Immature natural killer cell (primary cell): ENCODE measurements around the gene MRPS16. TPM values are rescaled to one million over a fixed set of nuclear protein-coding genes. Genes with fewer than 3 reads are reported as not detected.
"Not testable (repeated sequence)": the region's sequence is repeated elsewhere in the genome, so short reads cannot be mapped to it uniquely, and the experiment has no call there.

Experiments used
- DNase-seq, 3 donors: peaks; one replicate each; pipeline ENCODE4 v3.0.0; 2022; ENCODE audit warnings: mixed read lengths in 1 of 3
- H3K27ac Mint-ChIP-seq, 6 donors: one replicate each; pipeline ENCODE4 v1.8.0; 2020; ENCODE audit warnings: mixed read lengths in 6 of 6, mild to moderate bottlenecking in 5 of 6, inconsistent platforms in 4 of 6, moderate library complexity in 3 of 6
- H3K27me3 Mint-ChIP-seq, 3 donors: one replicate each; pipeline ENCODE4 v1.8.0; 2020 to 2021; ENCODE audit warnings: low read depth in 3 of 3, mild to moderate bottlenecking in 3 of 3, mixed read lengths in 3 of 3, moderate library complexity in 3 of 3, inconsistent platforms in 1 of 3
- H3K36me3 Mint-ChIP-seq, 3 donors: one replicate each; pipeline ENCODE4 v1.8.0; 2020; ENCODE audit warnings: mixed read lengths in 3 of 3, inconsistent platforms in 2 of 3, mild to moderate bottlenecking in 2 of 3
- H3K4me1 Mint-ChIP-seq, 2 donors: one replicate each; pipeline ENCODE4 v1.8.0; 2020; ENCODE audit warnings: inconsistent platforms in 2 of 2, mild to moderate bottlenecking in 2 of 2, mixed read lengths in 2 of 2, moderate library complexity in 1 of 2
- H3K4me3 Mint-ChIP-seq, 5 donors: one replicate each; pipeline ENCODE4 v1.8.0; 2020; ENCODE audit warnings: mild to moderate bottlenecking in 5 of 5, mixed read lengths in 5 of 5, inconsistent platforms in 3 of 5, moderate library complexity in 3 of 5
- H3K9me3 Mint-ChIP-seq, 6 donors: one replicate each; pipeline ENCODE4 v1.8.0; 2020; ENCODE audit warnings: mild to moderate bottlenecking in 6 of 6, mixed read lengths in 6 of 6, inconsistent platforms in 4 of 6, moderate library complexity in 3 of 6
- polyA plus RNA-seq, 3 donors: library from polyadenylated mRNA; unstranded; fragments of 300-500 nt; fragmentation: Illumina TruSeq; gene quantifications; one replicate each; pipeline ENCODE4 v1.2.3, GENCODE V29; 2021

Gene MRPS16
- polyA plus RNA-seq = 100 to 1,000 TPM in 1 of 3 donors, 10 to 100 TPM in 2; 74.2 to 102 (median 98.9) TPM

DNA sequence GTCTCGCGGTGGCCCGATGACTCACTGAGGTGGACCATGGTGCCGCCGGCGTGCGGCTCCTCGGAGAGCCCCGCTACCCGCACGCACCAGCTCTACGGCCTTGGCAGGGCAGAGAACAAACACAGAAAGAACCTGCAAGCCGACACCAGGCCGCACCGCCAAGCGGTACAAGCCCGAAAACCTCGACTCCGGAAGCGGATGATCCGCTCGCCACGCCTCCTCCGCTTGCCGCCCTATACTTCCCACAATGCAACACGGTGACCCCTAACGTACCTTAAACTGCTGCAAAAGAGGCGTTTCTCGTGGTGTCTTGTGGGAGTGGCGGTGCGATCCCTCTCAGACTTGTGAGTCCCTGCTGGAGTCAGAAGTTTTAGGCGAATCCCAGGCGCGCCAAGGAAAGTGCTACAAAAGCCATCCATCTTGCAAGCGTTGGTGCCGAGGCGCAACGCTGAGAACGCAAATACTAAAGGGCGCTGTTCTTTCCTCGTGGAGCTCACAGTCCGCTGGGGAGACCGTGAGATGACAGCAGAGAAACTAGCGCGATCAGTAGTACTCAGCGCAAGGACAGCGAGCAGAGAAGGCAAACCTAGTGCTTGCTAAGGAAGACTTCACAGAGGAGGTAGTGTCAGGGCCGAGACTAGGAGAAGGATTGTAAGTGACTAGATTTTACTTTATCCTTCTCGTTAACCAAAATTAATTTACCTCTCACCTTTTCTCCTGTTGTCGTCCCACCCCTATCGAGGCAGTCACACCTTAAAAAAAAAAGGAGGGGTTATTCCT, at the start of gene MRPS16:
Gene MRPS16, minus strand, starts transcription at position 200 of the 780 bp plus-strand sequence. Its CDS starts 162 bp downstream, at position 38.
- Mint-ChIP-seq H3K4me3 (peak within 1 kb of the TSS; percentile 95 to 99 (median 99)), H3K27ac (peak within 1 kb of the TSS; percentile 92 to 97 (median 95)), H3K4me1 (peaks cover 34 to 43% of the 10 kb centered on the region in 2 donors), H3K27me3 (peaks cover 5 to 6% (median 6%) of the 10 kb centered on the region in 3 donors), H3K36me3 (peaks cover 3 to 11% (median 5%) of the 10 kb centered on the region in 3 donors), H3K9me3 (no peaks in the 10 kb centered on the region)
- DNase-seq = peak; percentile 92

DNA sequence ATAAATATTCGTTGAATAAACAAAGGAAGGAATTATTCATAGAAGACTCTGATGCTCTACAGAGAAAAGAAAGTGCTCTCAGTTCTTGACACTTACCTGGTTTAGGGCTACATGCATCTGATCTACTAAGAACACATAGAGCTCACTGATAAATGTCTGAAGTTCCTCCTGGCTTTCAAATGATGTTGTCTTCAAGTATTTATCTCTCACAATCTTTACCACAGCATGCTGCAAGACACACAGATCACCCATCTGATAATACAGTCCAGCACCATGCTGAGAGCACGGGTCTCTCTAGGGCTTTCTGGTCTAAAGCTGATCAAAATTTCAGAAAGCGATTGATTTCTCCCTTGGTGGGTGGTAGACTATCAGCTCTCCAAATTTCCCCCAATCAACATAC, 44.5 kb upstream of the MRPS16 start:
- DNase-seq = no peak
- H3K4me1 Mint-ChIP-seq = no peaks in the 10 kb centered on the region
- H3K9me3 Mint-ChIP-seq = no peaks in the 10 kb centered on the region
- H3K4me3 Mint-ChIP-seq = no peak overlapping the region
- H3K27ac Mint-ChIP-seq = peak overlapping the region in 1 of 6 donors; percentile 25
- H3K36me3 Mint-ChIP-seq = peaks cover 0 to 3% (median 0%) of the 10 kb centered on the region in 3 donors
- H3K27me3 Mint-ChIP-seq = peaks cover 0 to 4% (median 3%) of the 10 kb centered on the region in 3 donors

- H3K4me1 Mint-ChIP-seq = no peaks in the 10 kb centered on the region
Measured at GRCh38 chr10:73293461-73293860, 41.0 kb upstream of the MRPS16 start.

DNA sequence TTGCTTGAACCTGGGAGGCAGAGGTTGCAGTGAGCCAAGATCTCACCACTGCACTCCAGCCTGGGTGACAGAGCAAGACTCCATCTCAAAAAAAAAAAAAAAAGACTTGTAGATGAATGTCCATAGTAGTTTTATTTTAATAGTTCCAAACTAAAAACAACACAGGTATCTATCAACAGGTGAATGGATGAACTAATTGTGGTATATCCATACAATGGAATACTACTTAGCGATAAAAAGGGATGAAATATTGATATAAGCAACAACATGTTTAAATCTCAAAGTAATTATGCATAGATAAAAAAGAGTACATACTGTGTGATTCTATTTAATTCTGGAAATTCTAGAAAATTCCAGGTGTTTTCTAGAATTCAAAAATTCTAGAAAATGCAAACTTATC, 37.5 kb upstream of the MRPS16 start:
- no peaks in the 10 kb centered on the region for H3K9me3 Mint-ChIP-seq
- no peak for DNase-seq
- H3K27ac Mint-ChIP-seq = no peak overlapping the region
- H3K27me3 Mint-ChIP-seq = peaks cover 1 to 7% (median 3%) of the 10 kb centered on the region in 3 donors
- no peaks in the 10 kb centered on the region for H3K4me1 Mint-ChIP-seq
- H3K36me3 Mint-ChIP-seq = peaks cover 0 to 6% (median 3%) of the 10 kb centered on the region in 3 donors
- no peak overlapping the region for H3K4me3 Mint-ChIP-seq

More at GRCh38 chr10:73293461-73293860, 41.0 kb upstream of the MRPS16 start:
- no peak for DNase-seq
- H3K27me3 Mint-ChIP-seq = peaks cover 1 to 7% (median 2%) of the 10 kb centered on the region in 3 donors
- H3K4me3 Mint-ChIP-seq = no peak overlapping the region
- no peak overlapping the region for H3K27ac Mint-ChIP-seq
- H3K36me3 Mint-ChIP-seq = peaks cover 0 to 9% (median 3%) of the 10 kb centered on the region in 3 donors
- H3K9me3 Mint-ChIP-seq = no peaks in the 10 kb centered on the region

DNA sequence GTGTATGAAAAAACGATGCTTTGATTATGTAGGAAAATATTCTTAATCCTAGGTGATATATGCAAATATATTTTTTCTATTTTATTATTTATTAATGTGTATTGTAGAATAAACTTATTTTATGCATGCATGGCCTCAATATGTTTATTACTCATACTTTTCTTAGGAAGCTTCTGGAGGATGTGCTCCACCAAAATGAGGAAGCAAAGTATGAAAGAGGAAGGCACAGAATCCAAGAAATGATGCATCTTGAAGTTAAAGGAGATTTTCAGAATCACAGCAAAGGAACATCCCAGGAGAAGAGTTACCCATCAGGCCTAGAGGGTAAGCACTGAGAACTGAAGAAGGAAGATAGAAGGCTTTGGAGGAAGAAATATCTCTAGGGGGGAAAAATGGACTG, 35.0 kb upstream of the MRPS16 start:
- Mint-ChIP-seq H3K27ac (no peak overlapping the region), H3K27me3 (peaks cover 1 to 3% (median 3%) of the 10 kb centered on the region in 3 donors), H3K4me3 (no peak overlapping the region), H3K4me1 (no peaks in the 10 kb centered on the region), H3K9me3 (no peaks in the 10 kb centered on the region), H3K36me3 (peaks cover 0 to 6% (median 3%) of the 10 kb centered on the region in 3 donors)
- no peak for DNase-seq

DNA sequence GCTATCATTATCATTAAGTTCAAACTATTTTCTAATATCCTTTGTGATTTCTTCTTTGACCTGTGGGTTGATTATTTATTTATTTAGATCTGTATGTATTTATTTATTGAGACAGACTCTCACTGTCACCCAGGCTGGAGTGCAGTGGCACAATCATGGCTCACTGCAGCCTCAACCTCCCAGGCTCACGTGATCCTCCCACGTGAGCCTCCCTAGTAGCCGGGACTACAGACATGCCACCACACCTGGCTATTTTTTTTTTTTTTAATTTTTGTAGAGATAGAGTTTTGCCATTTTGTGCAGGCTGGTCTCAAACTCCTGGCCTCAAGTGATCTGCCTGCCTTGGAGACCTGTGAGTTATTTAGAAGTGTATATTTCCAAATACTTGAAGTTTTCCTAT, 28.7 kb upstream of the MRPS16 start:
- no peaks in the 10 kb centered on the region for H3K4me1 Mint-ChIP-seq
- no peak for DNase-seq
- no peaks in the 10 kb centered on the region for H3K36me3 Mint-ChIP-seq
- peaks cover 0 to 7% (median 6%) of the 10 kb centered on the region in 3 donors for H3K27me3 Mint-ChIP-seq
- no peak overlapping the region for H3K27ac Mint-ChIP-seq
- H3K9me3 Mint-ChIP-seq = no peaks in the 10 kb centered on the region
- no peak overlapping the region for H3K4me3 Mint-ChIP-seq

DNA sequence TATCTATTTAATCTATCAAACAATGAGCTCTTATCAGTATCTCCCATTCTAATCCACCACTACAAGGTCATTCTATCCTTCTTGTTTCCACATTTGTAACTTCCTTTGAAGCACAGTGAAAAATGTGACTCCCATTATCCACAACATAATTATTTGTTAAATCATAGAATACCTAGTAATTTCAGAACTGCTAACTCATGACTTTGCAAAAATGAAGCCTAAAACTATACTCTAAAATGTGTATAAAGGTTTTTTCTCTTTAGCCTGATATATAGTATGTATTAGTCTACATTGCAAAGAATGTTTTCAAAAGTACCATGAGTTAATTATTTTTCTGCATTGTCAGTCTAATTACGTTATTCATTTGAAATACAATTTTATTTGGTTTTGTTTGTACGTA, 12.0 kb upstream of the MRPS16 start:
- Mint-ChIP-seq H3K4me3 (no peak overlapping the region), H3K27me3 (peaks cover 3 to 6% (median 5%) of the 10 kb centered on the region in 3 donors), H3K4me1 (no peaks in the 10 kb centered on the region), H3K36me3 (no peaks in the 10 kb centered on the region), H3K9me3 (peaks cover 0 to under 1% (median 0%) of the 10 kb centered on the region in 6 donors), H3K27ac (no peak overlapping the region)
- no peak for DNase-seq

GRCh38 chr10:73263693-73264347, 11.4 kb upstream of the MRPS16 start:
- peaks cover 3 to 4% (median 4%) of the 10 kb centered on the region in 3 donors for H3K36me3 Mint-ChIP-seq
- no peak overlapping the region for H3K27ac Mint-ChIP-seq
- H3K4me3 Mint-ChIP-seq = no peak overlapping the region
- H3K9me3 Mint-ChIP-seq = peaks cover 0 to 6% (median 4%) of the 10 kb centered on the region in 6 donors
- DNase-seq = no peak
- no peaks in the 10 kb centered on the region for H3K4me1 Mint-ChIP-seq
- peaks cover 0 to 10% (median 5%) of the 10 kb centered on the region in 3 donors for H3K27me3 Mint-ChIP-seq

DNA sequence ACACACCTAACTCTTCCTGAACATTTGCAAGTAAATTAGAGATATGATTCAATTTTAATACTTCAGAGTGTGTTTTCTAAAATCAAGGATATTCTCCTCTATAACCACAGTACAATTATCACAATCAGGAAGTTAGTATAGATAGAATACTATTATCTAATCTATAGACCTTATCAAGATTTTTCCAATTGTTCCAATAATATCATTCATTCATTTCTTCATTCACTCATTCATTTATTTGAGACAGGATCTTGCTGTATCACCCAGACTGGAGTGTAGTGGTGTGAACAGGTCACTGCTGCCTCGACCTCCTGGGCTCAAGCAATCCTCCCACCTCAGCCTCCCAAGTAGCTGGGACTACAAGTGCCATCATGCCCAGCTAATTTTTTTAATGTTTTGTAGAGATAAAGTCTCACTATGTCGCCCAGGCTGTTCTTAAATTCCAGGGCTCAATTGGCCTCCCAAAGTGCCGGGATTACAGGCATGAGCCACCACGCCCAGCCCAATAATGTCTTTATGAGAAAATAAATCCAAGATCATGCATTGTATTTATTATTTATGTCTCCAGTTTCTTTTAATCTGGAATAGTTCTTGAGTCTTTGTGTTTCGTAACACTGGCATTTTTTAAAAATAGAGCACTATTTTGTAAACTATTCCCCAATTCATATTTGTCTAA, 10.6 kb upstream of the MRPS16 start:
- Mint-ChIP-seq H3K4me1 (no peaks in the 10 kb centered on the region), H3K36me3 (peaks cover 4 to 6% (median 5%) of the 10 kb centered on the region in 3 donors), H3K27me3 (peaks cover 0 to 10% (median 4%) of the 10 kb centered on the region in 3 donors), H3K9me3 (peaks cover 0 to 12% (median 6%) of the 10 kb centered on the region in 6 donors), H3K4me3 (no peak overlapping the region), H3K27ac (no peak overlapping the region)
- no peak for DNase-seq

DNA sequence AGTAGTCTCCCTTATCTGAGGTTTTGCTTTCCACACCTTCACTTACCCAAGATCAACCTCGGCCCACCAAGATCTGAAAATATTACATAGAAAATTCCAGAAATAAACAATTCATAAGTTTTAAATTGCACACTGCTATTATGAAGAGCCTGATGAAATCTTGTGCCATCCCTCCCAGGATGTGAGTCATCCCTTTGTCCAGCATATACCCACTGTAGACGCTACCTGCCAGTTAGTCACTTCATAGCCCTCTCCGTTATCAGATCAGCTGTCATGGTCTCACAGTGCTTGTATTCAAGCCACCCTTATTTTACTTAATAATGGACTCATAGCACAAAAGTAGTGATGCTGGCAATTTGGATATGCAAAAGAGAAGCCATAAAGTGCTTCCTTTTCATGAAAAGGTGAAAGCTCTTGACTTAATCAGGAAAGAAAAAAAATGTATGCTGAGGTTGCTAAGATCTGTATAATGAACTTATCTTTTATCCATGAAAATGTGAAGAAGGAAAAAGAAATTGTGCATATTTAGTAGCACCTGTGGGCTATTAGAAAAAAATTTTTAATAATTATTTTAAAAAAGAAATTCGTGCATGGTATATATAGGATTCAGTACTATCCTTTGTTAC, 9.8 kb upstream of the MRPS16 start:
- no peaks in the 10 kb centered on the region for H3K4me1 Mint-ChIP-seq
- H3K27me3 Mint-ChIP-seq = peaks cover 0 to 6% (median 4%) of the 10 kb centered on the region in 3 donors
- peaks cover 0 to 12% (median 6%) of the 10 kb centered on the region in 6 donors for H3K9me3 Mint-ChIP-seq
- no peak overlapping the region for H3K4me3 Mint-ChIP-seq
- peaks cover 4 to 9% (median 6%) of the 10 kb centered on the region in 3 donors for H3K36me3 Mint-ChIP-seq
- DNase-seq = no peak
- H3K27ac Mint-ChIP-seq = no peak overlapping the region

DNA sequence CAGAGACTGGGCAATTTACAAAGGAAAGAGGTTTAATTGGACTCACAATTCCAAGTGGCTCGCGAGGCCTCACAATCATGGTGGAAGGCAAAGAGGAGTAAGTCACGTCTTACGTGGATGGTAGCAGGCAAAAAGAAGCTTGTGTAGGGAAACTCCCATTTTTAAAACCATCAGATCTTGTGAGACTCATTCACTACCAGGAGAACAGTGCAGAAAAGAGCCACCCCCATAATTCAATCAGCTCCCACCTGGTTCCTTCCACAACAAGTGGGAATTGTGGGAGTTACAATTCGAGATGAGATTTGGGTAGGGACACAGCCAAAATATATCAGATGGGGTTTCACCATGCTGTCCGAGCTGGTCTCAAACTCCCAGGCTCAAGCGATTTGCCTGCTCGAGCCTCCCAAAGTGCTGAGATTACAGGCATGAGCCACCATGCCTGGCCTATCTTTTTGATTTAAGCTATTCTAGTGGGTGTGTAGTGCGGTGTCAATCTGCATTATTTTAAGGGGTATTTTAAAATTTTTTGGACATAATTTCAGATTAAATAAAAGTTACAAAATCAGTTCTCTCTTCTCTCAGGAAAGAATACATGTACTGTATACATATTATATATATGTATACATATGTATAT, 9.0 kb upstream of the MRPS16 start:
- H3K4me3 Mint-ChIP-seq = no peak overlapping the region
- no peak overlapping the region for H3K27ac Mint-ChIP-seq
- H3K9me3 Mint-ChIP-seq = peaks cover 0 to 12% (median 6%) of the 10 kb centered on the region in 6 donors
- peaks cover 0 to 6% (median 4%) of the 10 kb centered on the region in 3 donors for H3K27me3 Mint-ChIP-seq
- peaks cover 4 to 9% (median 6%) of the 10 kb centered on the region in 3 donors for H3K36me3 Mint-ChIP-seq
- DNase-seq = no peak
- no peaks in the 10 kb centered on the region for H3K4me1 Mint-ChIP-seq

GRCh38 chr10:73258612-73259011, 6.2 kb upstream of the MRPS16 start:
- DNase-seq, H3K27ac Mint-ChIP-seq, H3K4me3 Mint-ChIP-seq, H3K27me3 Mint-ChIP-seq, H3K4me1 Mint-ChIP-seq, H3K36me3 Mint-ChIP-seq: not testable (repeated sequence)
- peaks cover 0 to 12% (median 6%) of the 10 kb centered on the region in 6 donors for H3K9me3 Mint-ChIP-seq

- Mint-ChIP-seq H3K4me3 (peak overlapping the region; percentile 95 to 99 (median 99)), H3K9me3 (peaks cover 0 to under 1% (median 0%) of the 10 kb centered on the region in 6 donors), H3K27ac (peak overlapping the region; percentile 92 to 97 (median 95)), H3K27me3 (peaks cover 5 to 6% (median 6%) of the 10 kb centered on the region in 3 donors), H3K36me3 (peaks cover 3 to 11% (median 9%) of the 10 kb centered on the region in 3 donors), H3K4me1 (peaks cover 31 to 39% of the 10 kb centered on the region in 2 donors)
- DNase-seq = peak in 1 of 3 donors; percentile 3
Measured at GRCh38 chr10:73253225-73253555, 746 bp upstream of the MRPS16 start.
